ENCODE data around the gene KTN1.

KTN1 gene

GRCh38 chr14:55721353-55721752 is 141.3 kb downstream of the KTN1 start:
- DNase-seq: no peak

DNA sequence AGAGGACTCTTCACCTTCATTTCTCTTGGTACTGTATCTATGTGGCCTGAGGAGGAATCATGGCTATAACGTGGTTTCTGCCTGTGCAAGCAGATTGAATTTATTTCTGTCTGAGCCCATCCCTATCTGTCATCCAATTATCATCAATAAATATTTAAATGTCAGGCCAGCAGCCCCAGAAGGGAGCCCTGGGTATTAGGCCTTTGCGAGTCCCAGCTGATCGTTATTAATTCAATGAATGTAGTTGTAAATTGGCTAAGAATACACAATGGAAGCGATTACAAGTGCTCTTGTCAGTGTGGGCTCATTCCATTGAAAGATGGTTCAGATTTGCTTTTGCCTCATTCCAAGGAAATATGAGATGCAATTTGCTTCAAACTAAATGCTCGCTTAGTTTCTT is 142.0 kb downstream of the KTN1 start:
- no peak for DNase-seq

- no peak for DNase-seq
Observed at GRCh38 chr14:55724736-55725135, 144.7 kb downstream of the KTN1 start.

DNA sequence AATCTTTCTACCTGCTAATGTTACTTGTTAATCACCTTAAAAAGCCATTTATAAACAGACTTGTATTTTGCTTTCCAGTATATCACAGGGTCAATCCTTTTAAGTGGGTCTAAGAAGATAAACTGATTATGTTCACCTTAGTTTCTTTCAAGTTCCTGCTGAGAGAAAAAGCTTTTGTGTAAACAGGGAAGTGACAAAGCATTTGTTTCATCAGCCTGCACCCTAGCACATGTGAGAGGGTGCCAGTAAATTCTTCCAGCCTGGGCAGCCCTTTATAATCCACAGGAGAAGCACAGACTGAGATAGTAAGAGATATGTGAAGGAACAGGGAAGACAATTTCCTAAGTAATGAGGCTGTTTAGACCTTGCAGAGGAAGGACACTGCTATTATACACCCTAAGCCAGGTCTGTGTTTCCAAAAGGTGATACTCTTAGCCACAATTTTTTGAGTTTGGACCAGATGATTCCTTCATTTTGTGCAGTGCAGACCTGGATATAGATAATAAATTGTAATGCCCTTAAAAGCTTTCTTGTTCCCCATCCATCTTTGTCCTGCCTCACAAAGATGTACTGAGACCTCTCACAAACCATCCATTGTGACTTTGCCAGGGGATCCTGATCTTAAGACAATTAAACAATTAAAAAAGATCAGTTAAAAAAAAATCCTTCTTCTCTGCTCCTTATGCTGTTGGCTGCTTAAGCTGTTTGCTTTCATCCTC is 150.7 kb downstream of the KTN1 start:
- no peak for DNase-seq

DNA sequence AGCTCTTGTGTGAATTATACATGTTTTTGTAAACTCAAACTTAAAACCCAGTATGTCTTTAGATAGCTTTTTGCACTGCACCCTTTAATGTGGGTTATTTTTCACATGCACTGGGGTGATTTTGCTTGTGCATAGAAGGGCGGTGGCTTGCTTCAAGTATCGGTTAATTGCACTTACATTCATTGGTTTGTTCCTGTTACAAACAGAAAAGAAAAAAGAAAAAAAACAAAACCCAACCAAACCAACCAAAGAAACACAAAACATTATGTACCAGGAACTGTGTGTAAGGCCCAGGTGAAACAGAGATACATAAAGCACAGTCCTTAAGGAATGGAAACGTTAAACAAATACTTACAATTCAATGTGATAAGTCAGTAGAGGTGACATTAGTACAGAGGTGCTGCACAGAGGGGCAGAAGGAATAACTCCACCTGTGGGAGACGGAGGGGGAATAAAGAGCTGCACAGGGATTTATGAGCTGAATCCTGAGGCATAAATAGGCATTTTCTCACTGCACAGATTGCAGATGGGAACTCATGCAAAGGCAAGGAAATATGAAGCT is 151.4 kb downstream of the KTN1 start:
- no peak for DNase-seq

DNA sequence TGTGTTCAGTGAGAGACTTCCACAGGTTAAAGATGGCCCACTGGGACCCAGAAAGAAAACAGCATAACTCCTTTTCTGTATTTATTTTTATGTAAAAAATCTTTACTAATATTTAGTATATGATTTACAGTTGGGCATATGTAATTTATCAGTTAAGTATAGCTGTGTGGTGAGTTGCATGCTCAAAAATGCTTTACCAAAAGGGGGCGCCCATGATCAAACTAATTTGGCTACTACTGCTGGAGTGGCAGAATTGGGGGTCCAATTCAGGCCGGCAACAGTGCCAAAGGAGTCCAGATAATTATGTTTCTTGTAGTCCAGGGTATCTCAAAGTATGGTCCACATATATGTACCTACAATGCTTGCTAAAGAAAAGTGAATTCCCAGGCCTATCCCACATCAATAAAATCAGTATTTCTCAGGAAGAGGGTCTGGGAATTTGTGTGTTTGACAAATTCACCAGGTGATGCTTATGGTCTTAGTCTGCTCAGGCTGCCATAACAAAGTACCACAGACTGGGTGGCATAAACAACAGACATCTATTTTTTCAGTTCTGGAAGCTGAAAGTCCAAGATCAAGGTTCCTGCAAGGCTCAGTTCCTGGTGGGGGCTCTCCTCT is 152.0 kb downstream of the KTN1 start:
- peak; percentile 51 for DNase-seq

GRCh38 chr14:55733599-55733998 is 153.6 kb downstream of the KTN1 start:
- DNase-seq: no peak

Measured in NCI-H1092 (cell line).